ENCODE measurements around the gene SPINK8. TPM values are rescaled to one million over a fixed set of nuclear protein-coding genes. Genes with fewer than 3 reads are reported as not detected.

The SPINK8 gene
- total RNA-seq, 2 donors from 2014 or later, result not detected

Small RNAs within 50 kb of the gene (microRNA-seq; reads per million reads assigned to microRNA genes)
- 0 to 0.20 reads per million in 2 donors for gene MIR2115

Other genes with a start within 250 kb of the SPINK8 start
- under 1 TPM; 0.65 to 0.94 TPM for gene CDC25A, start 145.2 kb downstream of the SPINK8 start, total RNA-seq
- 1 to 10 TPM in 1 of 2 donors, under 1 TPM in 1; 0.34 to 2.6 TPM for gene CAMP, start 110.2 kb downstream of the SPINK8 start, total RNA-seq
- 1 to 10 TPM; 8.2 to 9.2 TPM for gene ZNF589, start 92.6 kb downstream of the SPINK8 start, total RNA-seq
- gene NME6, start 32.3 kb downstream of the SPINK8 start, total RNA-seq, result 10 to 100 TPM; 19.0 to 20.0 TPM
- not detected for gene FBXW12, start 38.6 kb upstream of the SPINK8 start, total RNA-seq
- gene PLXNB1, start 96.4 kb upstream of the SPINK8 start, total RNA-seq, result 10 to 100 TPM; 43.3 to 55.0 TPM
- 10 to 100 TPM in 1 of 2 donors, 1 to 10 TPM in 1; 7.0 to 10.9 TPM for gene CCDC51, start 106.5 kb upstream of the SPINK8 start, total RNA-seq
- gene TMA7, start 106.6 kb upstream of the SPINK8 start, total RNA-seq, result 100 to 1,000 TPM; 190 to 238 TPM
- gene ATRIP, start 113.1 kb upstream of the SPINK8 start, total RNA-seq, result 1 to 10 TPM; 3.9 to 5.7 TPM
- gene SHISA5, start 170.5 kb upstream of the SPINK8 start, total RNA-seq, result 100 to 1,000 TPM in 1 of 2 donors, 10 to 100 TPM in 1; 73.3 to 108 TPM
- gene PFKFB4, start 223.1 kb upstream of the SPINK8 start, total RNA-seq, result 1 to 10 TPM; 2.0 to 2.9 TPM
- not detected for gene UCN2, start 230.1 kb upstream of the SPINK8 start, total RNA-seq